Thyroid gland (tissue), 4 donors: ENCODE results near the gene KCNQ1OT1. TPM values are rescaled to one million over a fixed set of nuclear protein-coding genes. Genes with fewer than 3 reads are reported as not detected.

Source experiments
- DNase-seq, 2 donors: peaks; one replicate each; pipeline ENCODE4 v3.0.0-alpha.2; 2019
- H3K27ac ChIP-seq, 3 donors: fragments of 200-600 bp; sonication (generic); 1 replicate in 2 of 3; 2 replicates in 1 of 3; pipeline ENCODE4 v1.5.1; 2016 to 2019; ENCODE audit warnings: mild to moderate bottlenecking in 1 of 3, moderate library complexity in 1 of 3
- H3K27me3 ChIP-seq: fragments of 200-600 bp; sonication (generic); one replicate; pipeline ENCODE4 v1.5.1; 2019
- H3K36me3 ChIP-seq, 2 donors: fragments of 200-600 bp; sonication (generic); one replicate each; pipeline ENCODE4 v1.5.1; 2016 to 2019
- H3K4me1 ChIP-seq, 2 donors: fragments of 200-600 bp; sonication (generic); one replicate each; pipeline ENCODE4 v1.5.1; 2017 to 2019
- H3K4me3 ChIP-seq, 3 donors: fragments of 200-600 bp; sonication (generic); replicated peaks in 1 of 3; 1 replicate in 2 of 3; 2 replicates in 1 of 3; pipeline ENCODE4 v1.5.1; 2016; ENCODE audit warnings: mild to moderate bottlenecking in 1 of 3
- H3K9me3 ChIP-seq: fragments of 200-600 bp; sonication (generic); one replicate; pipeline ENCODE4 v1.5.1; 2017
- POLR2A ChIP-seq, 2 donors: fragments of 450-650 bp; IDR thresholded peaks; one replicate each; pipeline ENCODE4 v1.6.1; 2017; ENCODE audit warnings: antibody characterized with exemption in 2 of 2, mild to moderate bottlenecking in 2 of 2, moderate library complexity in 1 of 2
- WGBS, 2 donors: methylation state at CpG; one replicate each; pipeline ENCODE4 v1.1.5; 2017; 5-methylcytosine and 5-hydroxymethylcytosine counted together
- intact Hi-C: fragments of 100-400 bp; cut with DNase I; formaldehyde crosslinking; loops from one replicate; pipeline ENCODE4 v1.15.1; 2023
- total RNA-seq, 4 donors: library from RNA; depleted of rRNA; stranded (reverse); fragments of >200 nt; gene quantifications; one replicate each; pipeline ENCODE4 v1.2.3, GENCODE V29; 2016
- TF ChIP-seq, protein P1 (sequence below), 6 experiments: fragments of 200-600 bp in 3 of 6; fragments of 450-650 bp in 3 of 6; sonication (generic) in 3 of 6; IDR thresholded peaks; one replicate each; pipeline ENCODE4 v1.5.1; 2016 to 2019; ENCODE audit warnings: antibody characterized with exemption in 6 of 6, mild to moderate bottlenecking in 2 of 6, inconsistent platforms in 1 of 6, moderate library complexity in 1 of 6

Gene KCNQ1OT1
- total RNA-seq, 4 donors from 2014 or later, result 2.0 to 4.1 (median 3.2) TPM

DNA sequence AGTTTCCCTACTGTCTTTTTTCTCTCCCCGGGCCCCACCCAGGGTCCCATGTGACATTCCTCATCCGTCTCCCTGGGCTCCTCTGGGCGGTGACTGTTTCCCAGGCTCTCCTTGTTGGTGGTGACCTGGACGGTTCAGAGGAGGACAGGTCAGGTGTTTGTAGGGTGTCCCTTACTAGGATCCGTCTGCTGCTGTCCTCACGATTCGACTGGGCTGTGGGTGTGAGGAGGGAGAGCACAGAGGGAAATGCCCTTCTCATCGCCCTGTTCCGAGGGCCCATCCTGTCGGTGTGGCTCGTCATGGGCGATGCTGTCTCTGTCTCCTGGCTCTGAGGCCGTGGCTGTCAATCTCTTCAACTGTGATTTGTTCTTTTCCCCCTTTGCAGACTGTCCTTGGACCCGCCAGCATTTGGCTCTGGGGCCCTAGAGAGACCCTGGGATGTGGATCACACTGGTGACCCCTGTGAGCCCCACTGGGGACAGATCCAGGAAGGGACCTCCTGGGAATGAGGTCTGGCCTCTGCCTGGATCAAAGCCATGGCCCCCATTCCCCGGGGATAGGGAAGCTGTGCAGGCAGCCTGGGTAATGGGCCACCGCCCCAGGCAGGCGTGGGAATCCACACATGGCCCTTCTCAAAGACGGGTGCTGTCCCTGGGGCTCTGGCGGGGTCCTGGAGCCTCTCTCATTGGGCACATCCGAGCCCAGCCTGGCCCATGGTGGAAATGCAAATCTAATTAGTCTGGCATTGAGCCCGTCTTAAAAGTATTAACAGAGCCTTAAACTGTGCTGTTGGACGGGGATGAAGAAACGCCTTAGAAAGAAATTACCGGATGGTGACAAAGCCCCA is 46.8 kb upstream of the KCNQ1OT1 start:
- Histone ChIP-seq H3K27me3 (no peaks in the 10 kb centered on the region), H3K27ac (no peak overlapping the region), H3K4me3 (no peak overlapping the region), H3K36me3 (no peaks in the 10 kb centered on the region), H3K9me3 (no peaks in the 10 kb centered on the region), H3K4me1 (peaks cover 10 to 17% of the 10 kb centered on the region in 2 donors)
- intact Hi-C loops, result no loop called here
- no peak for DNase-seq
- 85 to 94% methylated on average over 20 to 24 of the region's 24 CpGs for WGBS, 2 donors
- TF ChIP-seq, protein P1, sequence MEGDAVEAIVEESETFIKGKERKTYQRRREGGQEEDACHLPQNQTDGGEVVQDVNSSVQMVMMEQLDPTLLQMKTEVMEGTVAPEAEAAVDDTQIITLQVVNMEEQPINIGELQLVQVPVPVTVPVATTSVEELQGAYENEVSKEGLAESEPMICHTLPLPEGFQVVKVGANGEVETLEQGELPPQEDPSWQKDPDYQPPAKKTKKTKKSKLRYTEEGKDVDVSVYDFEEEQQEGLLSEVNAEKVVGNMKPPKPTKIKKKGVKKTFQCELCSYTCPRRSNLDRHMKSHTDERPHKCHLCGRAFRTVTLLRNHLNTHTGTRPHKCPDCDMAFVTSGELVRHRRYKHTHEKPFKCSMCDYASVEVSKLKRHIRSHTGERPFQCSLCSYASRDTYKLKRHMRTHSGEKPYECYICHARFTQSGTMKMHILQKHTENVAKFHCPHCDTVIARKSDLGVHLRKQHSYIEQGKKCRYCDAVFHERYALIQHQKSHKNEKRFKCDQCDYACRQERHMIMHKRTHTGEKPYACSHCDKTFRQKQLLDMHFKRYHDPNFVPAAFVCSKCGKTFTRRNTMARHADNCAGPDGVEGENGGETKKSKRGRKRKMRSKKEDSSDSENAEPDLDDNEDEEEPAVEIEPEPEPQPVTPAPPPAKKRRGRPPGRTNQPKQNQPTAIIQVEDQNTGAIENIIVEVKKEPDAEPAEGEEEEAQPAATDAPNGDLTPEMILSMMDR (IDR thresholded peaks at IDR 0.05), result no peak
- no peak for TF ChIP-seq POLR2A (IDR thresholded peaks at IDR 0.05)

DNA sequence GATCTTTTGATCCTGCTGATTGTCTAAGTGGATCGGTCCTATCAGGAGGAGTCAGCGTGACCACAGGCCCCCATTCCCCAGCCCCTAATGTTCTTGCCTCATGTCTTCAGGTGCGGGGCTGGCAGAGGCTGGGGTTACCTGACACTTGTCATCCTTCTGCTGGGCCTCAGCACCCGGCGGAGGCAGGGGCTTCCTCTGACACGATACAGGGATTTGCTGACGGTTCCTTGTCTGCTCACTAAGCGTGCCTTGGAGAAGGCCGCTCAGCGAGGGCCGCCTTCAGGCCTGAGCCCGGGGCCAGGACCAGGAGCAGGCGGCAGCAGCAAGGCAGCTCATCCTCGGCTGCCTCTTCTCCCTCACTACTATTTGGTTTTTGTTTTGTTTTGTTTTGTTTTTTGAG is 45.7 kb upstream of the KCNQ1OT1 start:
- intact Hi-C loops, result no loop called here
- H3K9me3 ChIP-seq, result no peaks in the 10 kb centered on the region
- no peaks in the 10 kb centered on the region for H3K27me3 ChIP-seq
- no peaks in the 10 kb centered on the region for H3K36me3 ChIP-seq
- no peak for DNase-seq
- 91 to 93% methylated on average over 14 of the region's 14 CpGs for WGBS, 2 donors
- H3K27ac ChIP-seq, result no peak overlapping the region
- H3K4me1 ChIP-seq, result peaks cover 6 to 13% of the 10 kb centered on the region in 2 donors
- H3K4me3 ChIP-seq, result no peak overlapping the region
- TF ChIP-seq POLR2A (IDR thresholded peaks at IDR 0.05), result no peak
- TF ChIP-seq, protein P1 (IDR thresholded peaks at IDR 0.05), result no peak

DNA sequence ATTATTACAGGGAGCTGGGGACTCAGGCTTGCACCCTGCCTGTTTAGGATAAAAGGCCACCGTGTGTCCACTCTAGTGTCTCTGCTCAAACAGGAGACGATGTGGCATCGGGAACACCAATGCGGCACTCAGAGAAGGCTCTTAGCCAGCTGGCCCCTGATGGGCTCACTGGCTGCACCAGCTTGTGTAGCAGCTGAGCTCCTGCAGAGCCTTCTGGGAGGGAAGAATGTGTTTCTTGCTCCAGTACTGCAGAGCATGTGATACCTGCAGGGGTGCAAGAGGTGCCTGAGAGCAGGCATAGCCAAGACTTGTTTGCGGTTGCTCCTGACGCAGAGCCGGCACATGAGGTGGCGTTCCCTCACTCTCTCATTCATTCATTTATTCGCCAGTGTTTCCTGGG is 44.4 kb upstream of the KCNQ1OT1 start:
- Histone ChIP-seq H3K9me3 (no peaks in the 10 kb centered on the region), H3K27me3 (no peaks in the 10 kb centered on the region), H3K27ac (no peak overlapping the region), H3K4me3 (no peak overlapping the region), H3K4me1 (peaks cover 0 to 5% of the 10 kb centered on the region in 2 donors), H3K36me3 (no peaks in the 10 kb centered on the region)
- 96% methylated on average over 9 of the region's 9 CpGs for WGBS, 2 donors
- DNase-seq, result no peak
- intact Hi-C loops, result no loop called here
- TF ChIP-seq POLR2A (IDR thresholded peaks at IDR 0.05), result no peak
- TF ChIP-seq, protein P1 (IDR thresholded peaks at IDR 0.05), result no peak

DNA sequence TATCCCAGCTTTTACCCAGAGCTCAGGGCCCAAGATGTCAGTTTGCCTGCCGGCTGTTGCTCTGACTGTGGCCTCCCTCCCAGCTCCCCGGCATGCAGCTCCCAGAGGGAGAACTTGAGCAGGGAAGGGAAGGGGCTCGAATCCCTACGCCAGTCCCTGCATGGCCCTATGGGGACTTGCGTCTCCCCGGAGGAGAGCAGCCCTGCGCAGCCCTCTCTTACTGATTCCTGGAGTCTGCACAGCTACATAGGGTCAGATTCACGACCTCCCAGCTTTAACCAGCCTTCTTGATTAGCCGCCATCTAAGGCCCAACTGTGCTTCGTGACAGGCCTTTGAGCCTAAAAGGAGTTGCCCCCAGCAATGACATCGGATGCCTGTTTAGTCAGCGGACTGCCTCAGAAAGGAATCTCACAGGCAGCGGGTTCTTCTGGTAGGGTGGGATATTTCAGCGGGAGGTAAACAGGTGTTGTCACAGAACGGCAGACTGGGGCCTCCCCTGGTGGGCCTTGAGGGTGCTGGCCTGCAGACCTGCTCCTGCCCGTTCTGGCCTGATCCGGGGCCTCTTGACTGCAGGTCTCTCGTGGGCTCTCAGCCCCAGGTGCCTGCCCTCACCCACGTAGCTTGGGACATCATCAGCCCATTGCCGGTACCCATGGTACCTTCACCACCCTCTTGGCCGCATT is 43.8 kb upstream of the KCNQ1OT1 start:
- 91% methylated on average over 10 to 16 of the region's 21 CpGs for WGBS, 2 donors
- DNase-seq, result no peak
- Histone ChIP-seq H3K9me3 (no peaks in the 10 kb centered on the region), H3K27ac (no peak overlapping the region), H3K4me3 (no peak overlapping the region), H3K4me1 (peaks cover 0 to 5% of the 10 kb centered on the region in 2 donors), H3K36me3 (no peaks in the 10 kb centered on the region), H3K27me3 (no peaks in the 10 kb centered on the region)
- intact Hi-C loops, result no loop called here
- TF ChIP-seq POLR2A (IDR thresholded peaks at IDR 0.05), result no peak
- TF ChIP-seq, protein P1 (IDR thresholded peaks at IDR 0.05), result no peak
